ENCODE results near the gene MACF1. TPM values are rescaled to one million over a fixed set of nuclear protein-coding genes. Genes with fewer than 3 reads are reported as not detected.

The MACF1 gene
- total and polyA plus RNA-seq, 2 donors from 2014 or later, result 65.7 to 387 TPM

GRCh38 chr1:39488793-39489566, 284.5 kb downstream of the MACF1 start:
- H3K4me1 ChIP-seq (ENCODE audit: control insufficient read depth in 2 of 3, insufficient read depth in 2 of 3, low read depth in 1 of 3, low read length in 3 of 3), result peaks cover 0 to 4% (median 0%) of the 10 kb centered on the region in 3 donors
- H3K9me3 ChIP-seq (ENCODE audit: control insufficient read depth in 2 of 3, insufficient read depth in 1 of 3, low read length in 3 of 3), result no peaks in the 10 kb centered on the region
- TF ChIP-seq CTCF (IDR thresholded peaks at IDR 0.05; ENCODE audit: borderline replicate concordance, extremely low read depth, insufficient read depth), result no peak
- peaks cover 5% of the 10 kb centered on the region for H3K27me3 ChIP-seq (ENCODE audit: control insufficient read depth, insufficient read depth, low read length)
- FAIRE-seq (no peak), DNase-seq (no peak)
- no peak overlapping the region for H3K4me3 ChIP-seq (ENCODE audit: low read length in 3 of 3)
- no peak overlapping the region for H3K27ac ChIP-seq (ENCODE audit: low read depth in 2 of 2, low read length in 2 of 2)
- H3K9ac ChIP-seq (ENCODE audit: low read length in 3 of 3), result no peak overlapping the region
- intact Hi-C loops (cut with DNase I), result no loop called here
- peaks cover 2 to 21% (median 16%) of the 10 kb centered on the region in 3 donors for H3K36me3 ChIP-seq (ENCODE audit: control insufficient read depth in 2 of 3, insufficient read depth in 3 of 3, low read length in 3 of 3)

- DNase-seq, result peak in 1 of 5 donors; percentile 69
- H3K4me1 ChIP-seq (ENCODE audit: control insufficient read depth in 2 of 3, insufficient read depth in 2 of 3, low read depth in 1 of 3, low read length in 3 of 3), result peaks cover 0 to 4% (median 0%) of the 10 kb centered on the region in 3 donors
- no peak for TF ChIP-seq CTCF (IDR thresholded peaks at IDR 0.05; ENCODE audit: borderline replicate concordance, extremely low read depth, insufficient read depth)
- H3K36me3 ChIP-seq (ENCODE audit: control insufficient read depth in 2 of 3, insufficient read depth in 3 of 3, low read length in 3 of 3), result peaks cover 2 to 18% (median 15%) of the 10 kb centered on the region in 3 donors
- H3K9ac ChIP-seq (ENCODE audit: low read length in 3 of 3), result no peak overlapping the region
- no peaks in the 10 kb centered on the region for H3K9me3 ChIP-seq (ENCODE audit: control insufficient read depth in 2 of 3, insufficient read depth in 1 of 3, low read length in 3 of 3)
- peaks cover 5% of the 10 kb centered on the region for H3K27me3 ChIP-seq (ENCODE audit: control insufficient read depth, insufficient read depth, low read length)
- H3K27ac ChIP-seq (ENCODE audit: low read depth in 2 of 2, low read length in 2 of 2), result no peak overlapping the region
- no peak overlapping the region for H3K4me3 ChIP-seq (ENCODE audit: low read length in 3 of 3)
- FAIRE-seq, result no peak
- intact Hi-C loops (cut with DNase I), result no loop called here
Observed at GRCh38 chr1:39489567-39490239, 285.2 kb downstream of the MACF1 start.

- Histone ChIP-seq H3K4me1 (ENCODE audit: control insufficient read depth in 2 of 3, insufficient read depth in 2 of 3, low read depth in 1 of 3, low read length in 3 of 3) (peaks cover 0 to 4% (median 0%) of the 10 kb centered on the region in 3 donors), H3K27ac (ENCODE audit: low read depth in 2 of 2, low read length in 2 of 2) (no peak overlapping the region), H3K9me3 (ENCODE audit: control insufficient read depth in 2 of 3, insufficient read depth in 1 of 3, low read length in 3 of 3) (no peaks in the 10 kb centered on the region), H3K4me3 (ENCODE audit: low read length in 3 of 3) (no peak overlapping the region), H3K36me3 (ENCODE audit: control insufficient read depth in 2 of 3, insufficient read depth in 3 of 3, low read length in 3 of 3) (peaks cover 2 to 8% (median 6%) of the 10 kb centered on the region in 3 donors), H3K27me3 (ENCODE audit: control insufficient read depth, insufficient read depth, low read length) (peaks cover 5% of the 10 kb centered on the region), H3K9ac (ENCODE audit: low read length in 3 of 3) (no peak overlapping the region)
- intact Hi-C loops (cut with DNase I), result no loop called here
- TF ChIP-seq CTCF (IDR thresholded peaks at IDR 0.05; ENCODE audit: borderline replicate concordance, extremely low read depth, insufficient read depth), result no peak
- DNase-seq, result peak in 2 of 5 donors; percentile 22 to 74
- FAIRE-seq, result no peak
Observed at GRCh38 chr1:39490596-39491145, 286.2 kb downstream of the MACF1 start.

Data from kidney (tissue), 14 donors.